ENCODE data around the gene TARS2.

Gene TARS2

GRCh38 chr1:150474869-150475268, 12.3 kb upstream of the TARS2 start:
- peaks cover 27 to 32% (median 31%) of the 10 kb centered on the region in 3 donors for H3K36me3 ChIP-seq

GRCh38 chr1:150476754-150477153, 10.5 kb upstream of the TARS2 start:
- intact Hi-C loops (cut with DNase I; ENCODE audit: low total_unique reads) = no loop called here
- Histone ChIP-seq H3K4me3 (no peak overlapping the region), H3K27ac (no peak overlapping the region), H3K4me1 (peaks cover 0 to 4% (median 0%) of the 10 kb centered on the region in 4 donors), H3K9me3 (no peaks in the 10 kb centered on the region), H3K27me3 (no peaks in the 10 kb centered on the region), H3K36me3 (peaks cover 14 to 15% (median 15%) of the 10 kb centered on the region in 3 donors)
- no peak for TF ChIP-seq CTCF (IDR thresholded peaks at IDR 0.05)
- DNase-seq = no peak

More at GRCh38 chr1:150474869-150475268, 12.3 kb upstream of the TARS2 start:
- no peak for TF ChIP-seq CTCF (IDR thresholded peaks at IDR 0.05)
- Histone ChIP-seq H3K4me1 (peaks cover 0 to 4% (median 2%) of the 10 kb centered on the region in 4 donors), H3K27ac (no peak overlapping the region), H3K9me3 (no peaks in the 10 kb centered on the region), H3K4me3 (no peak overlapping the region), H3K27me3 (no peaks in the 10 kb centered on the region)
- no peak for DNase-seq
- intact Hi-C loops (cut with DNase I; ENCODE audit: low total_unique reads) = no loop called here

- no peak for TF ChIP-seq CTCF (IDR thresholded peaks at IDR 0.05)
- no peaks in the 10 kb centered on the region for H3K9me3 ChIP-seq
- DNase-seq = no peak
- H3K4me1 ChIP-seq = peaks cover 0 to 4% (median 0%) of the 10 kb centered on the region in 4 donors
- no peak overlapping the region for H3K27ac ChIP-seq
- peaks cover 8 to 9% (median 9%) of the 10 kb centered on the region in 3 donors for H3K36me3 ChIP-seq
- no peak overlapping the region for H3K4me3 ChIP-seq
- intact Hi-C loops (cut with DNase I; ENCODE audit: low total_unique reads) = no loop called here
- no peaks in the 10 kb centered on the region for H3K27me3 ChIP-seq
Observed at GRCh38 chr1:150477320-150477719, 9.9 kb upstream of the TARS2 start.

- no peak for DNase-seq
- no peak overlapping the region for H3K4me3 ChIP-seq
- no peaks in the 10 kb centered on the region for H3K9me3 ChIP-seq
- intact Hi-C loops (cut with DNase I; ENCODE audit: low total_unique reads) = no loop called here
- no peaks in the 10 kb centered on the region for H3K27me3 ChIP-seq
- no peak for TF ChIP-seq CTCF (IDR thresholded peaks at IDR 0.05)
- peaks cover 0 to 4% (median 0%) of the 10 kb centered on the region in 4 donors for H3K4me1 ChIP-seq
- no peak overlapping the region for H3K27ac ChIP-seq
- peaks cover 4 to 5% (median 5%) of the 10 kb centered on the region in 3 donors for H3K36me3 ChIP-seq
Observed at GRCh38 chr1:150477733-150478132, 9.5 kb upstream of the TARS2 start.

GRCh38 chr1:150479370-150479769, 7.8 kb upstream of the TARS2 start:
- Histone ChIP-seq H3K4me1 (peaks cover 0 to 4% (median 0%) of the 10 kb centered on the region in 4 donors), H3K36me3 (no peaks in the 10 kb centered on the region), H3K4me3 (no peak overlapping the region), H3K27me3 (no peaks in the 10 kb centered on the region), H3K27ac (no peak overlapping the region), H3K9me3 (no peaks in the 10 kb centered on the region)
- intact Hi-C loops (cut with DNase I; ENCODE audit: low total_unique reads) = no loop called here
- DNase-seq = no peak
- TF ChIP-seq CTCF (IDR thresholded peaks at IDR 0.05) = no peak

GRCh38 chr1:150479927-150480352, 7.3 kb upstream of the TARS2 start:
- intact Hi-C loops (cut with DNase I; ENCODE audit: low total_unique reads) = no loop called here

More at GRCh38 chr1:150479927-150480352, 7.3 kb upstream of the TARS2 start:
- no peak overlapping the region for H3K27ac ChIP-seq
- no peaks in the 10 kb centered on the region for H3K27me3 ChIP-seq
- no peak overlapping the region for H3K4me3 ChIP-seq
- peaks cover 0 to 4% (median 0%) of the 10 kb centered on the region in 4 donors for H3K4me1 ChIP-seq
- no peak for DNase-seq
- no peaks in the 10 kb centered on the region for H3K36me3 ChIP-seq
- no peaks in the 10 kb centered on the region for H3K9me3 ChIP-seq
- TF ChIP-seq CTCF (IDR thresholded peaks at IDR 0.05) = no peak
